ENCODE measurements around the gene SDE2.

Gene SDE2

GRCh38 chr1:225995919-225996864, 3.0 kb downstream of the SDE2 start:
- H3K14ac ChIP-seq (ENCODE audit: low read length in 2 of 2) = no peak overlapping the region
- no peaks in the 10 kb centered on the region for H3K9me3 ChIP-seq (ENCODE audit: control insufficient read depth, low read length)
- peak overlapping the region; percentile 53 for H3K4me2 ChIP-seq (ENCODE audit: low read length, poor library complexity, severe bottlenecking)
- H3K27me3 ChIP-seq (ENCODE audit: control insufficient read depth in 1 of 2, insufficient read depth in 1 of 2, low read length in 2 of 2) = no peaks in the 10 kb centered on the region
- no peak overlapping the region for H2BK15ac ChIP-seq (ENCODE audit: low read depth, poor library complexity, severe bottlenecking)
- no peak overlapping the region for H4K91ac ChIP-seq (ENCODE audit: low read length)
- no peak overlapping the region for H3K18ac ChIP-seq (ENCODE audit: low read depth in 1 of 2, low read length in 2 of 2)
- peak overlapping the region; percentile 100 for H3K9ac ChIP-seq (ENCODE audit: low read length)
- no peak overlapping the region for H2AK5ac ChIP-seq (ENCODE audit: low read length, severe bottlenecking)
- peaks cover 13% of the 10 kb centered on the region for H3K79me1 ChIP-seq (replicated peaks; ENCODE audit: low read length, poor library complexity, severe bottlenecking)
- 77% methylated on average over 3 of the region's 4 CpGs for WGBS
- peak overlapping the region in 1 of 2 experiments; percentile 26 for H3K4me3 ChIP-seq (ENCODE audit: insufficient read depth in 1 of 2, low read depth in 1 of 2, low read length in 2 of 2)
- H3K23ac ChIP-seq (ENCODE audit: low read length in 2 of 2) = no peak overlapping the region
- H2BK5ac ChIP-seq (ENCODE audit: low read depth, low read length, poor library complexity, severe bottlenecking) = no peak overlapping the region
- no peak overlapping the region for H3K4ac ChIP-seq (ENCODE audit: low read depth in 1 of 2, low read length in 2 of 2)
- peaks cover 8% of the 10 kb centered on the region for H3K4me1 ChIP-seq (ENCODE audit: control insufficient read depth, insufficient read depth, low read depth, low read length)
- H4K8ac ChIP-seq (ENCODE audit: low read length) = no peak overlapping the region
- H3K36me3 ChIP-seq (ENCODE audit: control insufficient read depth in 1 of 2, insufficient read depth in 2 of 2, low read depth in 1 of 2, low read length in 2 of 2) = peaks cover 17 to 49% of the 10 kb centered on the region in 2 experiments
- no peak for DNase-seq
- H2BK12ac ChIP-seq (ENCODE audit: low read length in 2 of 2) = no peak overlapping the region
- no peak overlapping the region for H3K27ac ChIP-seq (ENCODE audit: low read length, poor library complexity, severe bottlenecking)
- no peak overlapping the region for H2AFZ ChIP-seq (ENCODE audit: low read depth, low read length)
- H2BK120ac ChIP-seq (ENCODE audit: low read depth, low read length) = no peak overlapping the region

GRCh38 chr1:225990705-225991464, 8.3 kb downstream of the SDE2 start:
- Histone ChIP-seq H4K8ac (ENCODE audit: low read length) (no peak overlapping the region), H2AK5ac (ENCODE audit: low read length, severe bottlenecking) (no peak overlapping the region), H3K36me3 (ENCODE audit: control insufficient read depth in 1 of 2, insufficient read depth in 2 of 2, low read depth in 1 of 2, low read length in 2 of 2) (peaks cover 40 to 89% of the 10 kb centered on the region in 2 experiments), H2BK15ac (ENCODE audit: low read depth, poor library complexity, severe bottlenecking) (no peak overlapping the region), H2BK120ac (ENCODE audit: low read depth, low read length) (no peak overlapping the region), H2BK12ac (ENCODE audit: low read length in 2 of 2) (no peak overlapping the region), H3K4me1 (ENCODE audit: control insufficient read depth, insufficient read depth, low read depth, low read length) (no peaks in the 10 kb centered on the region), H3K23ac (ENCODE audit: low read length in 2 of 2) (no peak overlapping the region), H3K9ac (ENCODE audit: low read length) (no peak overlapping the region), H3K4me3 (ENCODE audit: insufficient read depth in 1 of 2, low read depth in 1 of 2, low read length in 2 of 2) (no peak overlapping the region), H4K91ac (ENCODE audit: low read length) (no peak overlapping the region), H2AFZ (ENCODE audit: low read depth, low read length) (no peak overlapping the region), H2BK5ac (ENCODE audit: low read depth, low read length, poor library complexity, severe bottlenecking) (no peak overlapping the region), H3K79me1 (replicated peaks; ENCODE audit: low read length, poor library complexity, severe bottlenecking) (peaks cover 22% of the 10 kb centered on the region), H3K4me2 (ENCODE audit: low read length, poor library complexity, severe bottlenecking) (no peak overlapping the region), H3K27me3 (ENCODE audit: control insufficient read depth in 1 of 2, insufficient read depth in 1 of 2, low read length in 2 of 2) (no peaks in the 10 kb centered on the region), H3K9me3 (ENCODE audit: control insufficient read depth, low read length) (no peaks in the 10 kb centered on the region), H3K14ac (ENCODE audit: low read length in 2 of 2) (no peak overlapping the region), H3K4ac (ENCODE audit: low read depth in 1 of 2, low read length in 2 of 2) (no peak overlapping the region), H3K27ac (ENCODE audit: low read length, poor library complexity, severe bottlenecking) (no peak overlapping the region), H3K18ac (ENCODE audit: low read depth in 1 of 2, low read length in 2 of 2) (no peak overlapping the region)
- 98% methylated on average over 5 of the region's 5 CpGs for WGBS
- no peak for DNase-seq

GRCh38 chr1:225987491-225988316, 11.4 kb downstream of the SDE2 start:
- Histone ChIP-seq H3K9me3 (ENCODE audit: control insufficient read depth, low read length) (peaks cover 5% of the 10 kb centered on the region), H3K4me1 (ENCODE audit: control insufficient read depth, insufficient read depth, low read depth, low read length) (no peaks in the 10 kb centered on the region), H2BK120ac (ENCODE audit: low read depth, low read length) (no peak overlapping the region), H3K36me3 (ENCODE audit: control insufficient read depth in 1 of 2, insufficient read depth in 2 of 2, low read depth in 1 of 2, low read length in 2 of 2) (peaks cover 37 to 93% of the 10 kb centered on the region in 2 experiments), H3K4me3 (ENCODE audit: insufficient read depth in 1 of 2, low read depth in 1 of 2, low read length in 2 of 2) (no peak overlapping the region), H3K23ac (ENCODE audit: low read length in 2 of 2) (no peak overlapping the region), H2BK12ac (ENCODE audit: low read length in 2 of 2) (no peak overlapping the region), H4K8ac (ENCODE audit: low read length) (no peak overlapping the region), H2AK5ac (ENCODE audit: low read length, severe bottlenecking) (no peak overlapping the region), H2BK15ac (ENCODE audit: low read depth, poor library complexity, severe bottlenecking) (no peak overlapping the region), H3K4ac (ENCODE audit: low read depth in 1 of 2, low read length in 2 of 2) (no peak overlapping the region), H3K27me3 (ENCODE audit: control insufficient read depth in 1 of 2, insufficient read depth in 1 of 2, low read length in 2 of 2) (no peaks in the 10 kb centered on the region), H2AFZ (ENCODE audit: low read depth, low read length) (no peak overlapping the region), H3K18ac (ENCODE audit: low read depth in 1 of 2, low read length in 2 of 2) (no peak overlapping the region), H4K91ac (ENCODE audit: low read length) (no peak overlapping the region), H3K4me2 (ENCODE audit: low read length, poor library complexity, severe bottlenecking) (no peak overlapping the region), H2BK5ac (ENCODE audit: low read depth, low read length, poor library complexity, severe bottlenecking) (no peak overlapping the region), H3K14ac (ENCODE audit: low read length in 2 of 2) (no peak overlapping the region), H3K9ac (ENCODE audit: low read length) (no peak overlapping the region), H3K79me1 (replicated peaks; ENCODE audit: low read length, poor library complexity, severe bottlenecking) (peaks cover 18% of the 10 kb centered on the region), H3K27ac (ENCODE audit: low read length, poor library complexity, severe bottlenecking) (no peak overlapping the region)
- WGBS = 94% methylated on average over 6 of the region's 7 CpGs
- peak; percentile 56 for DNase-seq
